ENCODE data around the gene SSH2. TPM values are rescaled to one million over a fixed set of nuclear protein-coding genes. Genes with fewer than 3 reads are reported as not detected.
"Not testable (repeated sequence)": the region's sequence is repeated elsewhere in the genome, so short reads cannot be mapped to it uniquely, and the experiment has no call there.

SSH2 gene
- total RNA-seq, 1 donor from 2014 or later = 38.8 TPM

GRCh38 chr17:29885031-29885640 lies 44.9 kb downstream of the SSH2 start:
- intact Hi-C loops (cut with DNase I) = no loop called here
- no peak for DNase-seq (ENCODE audit: low spot score)

- DNase-seq (ENCODE audit: low spot score) = no peak
- intact Hi-C loops (cut with DNase I) = no loop called here
These were observed 46.5 kb downstream of the SSH2 start for GRCh38 chr17:29883497-29883896.

- intact Hi-C loops (cut with DNase I) = no loop called here
- DNase-seq (ENCODE audit: low spot score) = no peak
These were observed 48.8 kb downstream of the SSH2 start for GRCh38 chr17:29881256-29881655.

GRCh38 chr17:29880031-29880430 lies 50.0 kb downstream of the SSH2 start:
- intact Hi-C loops (cut with DNase I) = no loop called here
- no peak for DNase-seq (ENCODE audit: low spot score)

GRCh38 chr17:29874931-29875596 lies 55.0 kb downstream of the SSH2 start:
- intact Hi-C loops (cut with DNase I) = no loop called here
- no peak for DNase-seq (ENCODE audit: low spot score)

GRCh38 chr17:29874358-29874757 lies 55.7 kb downstream of the SSH2 start:
- intact Hi-C loops (cut with DNase I); DNase-seq (ENCODE audit: low spot score): not testable (repeated sequence)

- intact Hi-C loops (cut with DNase I) = no loop called here
- DNase-seq (ENCODE audit: low spot score) = no peak
These were observed 56.6 kb downstream of the SSH2 start for GRCh38 chr17:29873476-29873875.

- DNase-seq (ENCODE audit: low spot score) = no peak
- intact Hi-C loops (cut with DNase I) = no loop called here
These were observed 59.1 kb downstream of the SSH2 start for GRCh38 chr17:29870836-29871465.

GRCh38 chr17:29867643-29868181 lies 62.3 kb downstream of the SSH2 start:
- no peak for DNase-seq (ENCODE audit: low spot score)
- intact Hi-C loops (cut with DNase I) = loop anchor here (10.0 kb wide), 1 partner anchor 57 kb away; no protein-coding TSS in a partner anchor

- no peak for DNase-seq (ENCODE audit: low spot score)
- intact Hi-C loops (cut with DNase I) = loop anchor here (10.0 kb wide), 1 partner anchor 58 kb away; no protein-coding TSS in a partner anchor
These were observed 63.2 kb downstream of the SSH2 start for GRCh38 chr17:29866746-29867404.

- intact Hi-C loops (cut with DNase I) = loop anchor here (10.0 kb wide), 1 partner anchor 60 kb away; no protein-coding TSS in a partner anchor
- DNase-seq (ENCODE audit: low spot score) = no peak
These were observed 65.4 kb downstream of the SSH2 start for GRCh38 chr17:29864615-29865014.

GRCh38 chr17:29864123-29864522 lies 65.9 kb downstream of the SSH2 start:
- intact Hi-C loops (cut with DNase I) = loop anchor here (10.0 kb wide), 1 partner anchor 61 kb away; no protein-coding TSS in a partner anchor
- DNase-seq (ENCODE audit: low spot score) = not testable (repeated sequence)

GRCh38 chr17:29862951-29863350 lies 67.1 kb downstream of the SSH2 start:
- intact Hi-C loops (cut with DNase I) = loop anchor here (10.0 kb wide), 1 partner anchor 62 kb away; no protein-coding TSS in a partner anchor

GRCh38 chr17:29862127-29862526 lies 67.9 kb downstream of the SSH2 start:
- DNase-seq (ENCODE audit: low spot score) = no peak
- intact Hi-C loops (cut with DNase I) = loop anchor here (10.0 kb wide), 1 partner anchor 63 kb away; no protein-coding TSS in a partner anchor

More at GRCh38 chr17:29862951-29863350, 67.1 kb downstream of the SSH2 start:
- no peak for DNase-seq (ENCODE audit: low spot score)

- intact Hi-C loops (cut with DNase I); DNase-seq (ENCODE audit: low spot score): not testable (repeated sequence)
These were observed 70.6 kb downstream of the SSH2 start for GRCh38 chr17:29859445-29859844.

GRCh38 chr17:29857823-29858222 lies 72.2 kb downstream of the SSH2 start:
- intact Hi-C loops (cut with DNase I) = no loop called here
- DNase-seq (ENCODE audit: low spot score) = no peak

GRCh38 chr17:29857105-29857504 lies 72.9 kb downstream of the SSH2 start:
- intact Hi-C loops (cut with DNase I); DNase-seq (ENCODE audit: low spot score): not testable (repeated sequence)

- intact Hi-C loops (cut with DNase I) = no loop called here
- DNase-seq (ENCODE audit: low spot score) = no peak
These were observed 74.3 kb downstream of the SSH2 start for GRCh38 chr17:29855686-29856085.

- intact Hi-C loops (cut with DNase I) = no loop called here
- no peak for DNase-seq (ENCODE audit: low spot score)
These were observed 81.3 kb downstream of the SSH2 start for GRCh38 chr17:29848737-29849136.

Data from cardiac septum (tissue), 1 donor.